ENCODE results near the gene CPED1.

GRCh38 chr7:121034929-121035328 is 46.4 kb downstream of the CPED1 start:
- TF ChIP-seq, protein P1, sequence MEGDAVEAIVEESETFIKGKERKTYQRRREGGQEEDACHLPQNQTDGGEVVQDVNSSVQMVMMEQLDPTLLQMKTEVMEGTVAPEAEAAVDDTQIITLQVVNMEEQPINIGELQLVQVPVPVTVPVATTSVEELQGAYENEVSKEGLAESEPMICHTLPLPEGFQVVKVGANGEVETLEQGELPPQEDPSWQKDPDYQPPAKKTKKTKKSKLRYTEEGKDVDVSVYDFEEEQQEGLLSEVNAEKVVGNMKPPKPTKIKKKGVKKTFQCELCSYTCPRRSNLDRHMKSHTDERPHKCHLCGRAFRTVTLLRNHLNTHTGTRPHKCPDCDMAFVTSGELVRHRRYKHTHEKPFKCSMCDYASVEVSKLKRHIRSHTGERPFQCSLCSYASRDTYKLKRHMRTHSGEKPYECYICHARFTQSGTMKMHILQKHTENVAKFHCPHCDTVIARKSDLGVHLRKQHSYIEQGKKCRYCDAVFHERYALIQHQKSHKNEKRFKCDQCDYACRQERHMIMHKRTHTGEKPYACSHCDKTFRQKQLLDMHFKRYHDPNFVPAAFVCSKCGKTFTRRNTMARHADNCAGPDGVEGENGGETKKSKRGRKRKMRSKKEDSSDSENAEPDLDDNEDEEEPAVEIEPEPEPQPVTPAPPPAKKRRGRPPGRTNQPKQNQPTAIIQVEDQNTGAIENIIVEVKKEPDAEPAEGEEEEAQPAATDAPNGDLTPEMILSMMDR (IDR thresholded peaks at IDR 0.05), result no peak
- TF ChIP-seq TCF7L2 (IDR thresholded peaks at IDR 0.05; ENCODE audit: low read depth, low read length), result no peak
